Body of pancreas (tissue), 4 donors: ENCODE measurements around the gene TMEM201.

Experiments used
- CTCF ChIP-seq, 7 experiments: fragments of 450-650 bp in 4 of 7; fragments of 200-600 bp in 3 of 7; sonication (generic) in 3 of 7; IDR thresholded peaks; one replicate each; pipeline ENCODE4 v1.5.1; 2016 to 2019; ENCODE audit warnings: antibody characterized with exemption in 7 of 7
- POLR2A ChIP-seq, 3 donors: fragments of 450-650 bp; IDR thresholded peaks; one replicate each; pipeline ENCODE4 v1.6.1; 2016; ENCODE audit warnings: antibody characterized with exemption in 3 of 3, mild to moderate bottlenecking in 2 of 3

- TF ChIP-seq CTCF (IDR thresholded peaks at IDR 0.05) (no peak), POLR2A (IDR thresholded peaks at IDR 0.05) (no peak)
Observed at GRCh38 chr1:9542430-9542829, 46.3 kb upstream of the TMEM201 start.
